ENCODE data around the gene MED29.

The MED29 gene

DNA sequence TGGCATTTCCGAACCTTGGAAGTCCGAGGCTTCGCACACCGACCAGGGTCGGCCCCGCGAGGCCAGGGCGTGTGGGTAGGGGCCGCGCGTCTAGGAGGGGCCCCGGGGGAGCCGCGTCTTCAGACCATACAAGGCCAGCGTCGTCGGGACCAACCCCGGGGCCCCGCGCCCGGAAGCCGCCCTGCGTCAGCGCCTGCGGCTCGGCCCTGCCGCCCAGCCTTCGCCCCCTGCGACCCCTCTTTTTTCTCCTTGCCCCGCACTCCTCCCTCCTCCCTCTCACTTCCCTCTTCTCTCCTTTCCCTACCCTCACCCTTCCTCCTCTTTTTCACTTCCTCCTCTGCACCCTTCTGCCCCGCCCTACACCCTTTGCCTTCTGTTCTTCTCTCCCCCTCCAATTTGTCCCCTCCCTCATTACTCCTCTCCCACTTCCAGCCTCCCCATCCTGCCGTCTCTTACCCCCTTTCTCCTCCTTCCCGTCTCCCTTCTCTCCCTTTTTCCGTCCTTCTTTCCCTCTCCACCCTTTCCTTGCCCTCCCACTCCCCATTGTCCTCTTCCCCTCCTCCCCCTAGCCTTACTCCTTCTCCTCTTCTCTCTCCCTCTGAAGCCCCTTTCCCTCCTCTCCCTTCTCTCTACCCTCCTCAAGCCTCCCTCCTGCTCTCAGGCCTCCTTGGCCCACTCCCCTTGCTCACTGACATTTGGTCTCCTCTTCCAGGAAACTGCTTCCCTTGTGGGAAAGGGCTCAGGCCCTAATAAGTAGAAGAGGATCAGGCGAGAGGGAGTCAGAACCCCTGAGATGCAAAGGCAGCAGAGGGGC is 19.0 kb downstream of the MED29 start:
- no peak for DNase-seq (ENCODE audit: low spot score)

DNA sequence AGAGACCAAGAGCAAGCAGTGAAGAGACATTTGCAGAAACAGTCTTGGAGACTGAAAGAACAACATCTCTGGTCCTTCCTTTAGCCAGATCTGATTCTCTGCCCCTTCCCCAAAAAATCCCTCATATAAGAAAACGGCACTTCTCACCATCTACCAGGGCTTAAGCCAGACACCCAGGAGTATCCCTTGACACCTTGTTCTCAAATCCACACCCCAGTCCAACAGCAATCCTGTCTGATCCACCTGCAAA is 19.6 kb downstream of the MED29 start:
- no peak for DNase-seq (ENCODE audit: low spot score)

DNA sequence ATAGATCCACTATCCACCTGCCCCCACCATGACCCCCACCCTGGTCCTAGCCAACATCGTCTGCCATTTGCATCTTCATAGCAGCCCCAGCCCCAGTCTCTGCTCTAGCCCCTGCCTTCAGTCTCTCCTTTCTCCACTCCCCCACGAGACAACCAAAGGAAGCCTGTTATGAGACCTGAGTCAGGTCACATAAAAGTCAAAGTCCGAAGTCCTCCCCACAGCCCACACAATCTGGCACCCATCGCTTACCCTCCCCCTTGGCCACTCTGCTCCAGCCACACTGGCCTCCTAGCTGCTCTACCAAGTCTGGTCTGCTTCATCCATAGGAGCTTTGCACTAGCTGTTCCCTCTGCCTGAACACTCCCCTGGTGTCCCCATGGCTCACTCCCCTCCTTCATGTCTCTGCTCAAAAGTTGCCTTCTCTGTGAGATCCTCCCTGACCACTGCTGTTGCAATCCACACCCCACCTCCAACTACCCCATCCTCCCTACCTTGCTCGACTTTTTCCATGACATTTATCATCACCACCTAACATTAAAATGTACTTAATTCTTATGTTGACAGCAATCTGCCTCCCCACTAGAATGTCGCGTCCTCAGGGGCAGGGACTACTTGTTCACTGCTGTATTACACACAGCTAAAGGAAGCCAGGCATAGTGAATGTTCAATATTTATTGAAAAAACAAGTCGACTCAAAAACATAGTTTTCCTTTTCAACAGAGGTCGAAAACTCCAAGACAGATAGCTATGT is 20.1 kb downstream of the MED29 start:
- DNase-seq (ENCODE audit: low spot score), result no peak

DNA sequence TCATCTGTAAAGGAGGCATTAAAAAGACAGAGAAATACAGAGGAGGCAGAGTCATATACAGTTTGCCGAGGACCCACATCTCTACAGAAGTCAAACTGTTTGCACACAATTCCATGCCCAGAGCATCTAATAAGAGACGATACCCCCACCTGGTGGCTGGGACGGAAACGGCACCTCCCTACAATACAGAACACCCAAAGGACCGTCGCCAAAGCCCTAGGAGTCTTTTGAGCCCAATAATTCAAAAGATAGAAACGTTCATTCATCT is 20.6 kb downstream of the MED29 start:
- peak; percentile 92 for DNase-seq (ENCODE audit: low spot score)

DNA sequence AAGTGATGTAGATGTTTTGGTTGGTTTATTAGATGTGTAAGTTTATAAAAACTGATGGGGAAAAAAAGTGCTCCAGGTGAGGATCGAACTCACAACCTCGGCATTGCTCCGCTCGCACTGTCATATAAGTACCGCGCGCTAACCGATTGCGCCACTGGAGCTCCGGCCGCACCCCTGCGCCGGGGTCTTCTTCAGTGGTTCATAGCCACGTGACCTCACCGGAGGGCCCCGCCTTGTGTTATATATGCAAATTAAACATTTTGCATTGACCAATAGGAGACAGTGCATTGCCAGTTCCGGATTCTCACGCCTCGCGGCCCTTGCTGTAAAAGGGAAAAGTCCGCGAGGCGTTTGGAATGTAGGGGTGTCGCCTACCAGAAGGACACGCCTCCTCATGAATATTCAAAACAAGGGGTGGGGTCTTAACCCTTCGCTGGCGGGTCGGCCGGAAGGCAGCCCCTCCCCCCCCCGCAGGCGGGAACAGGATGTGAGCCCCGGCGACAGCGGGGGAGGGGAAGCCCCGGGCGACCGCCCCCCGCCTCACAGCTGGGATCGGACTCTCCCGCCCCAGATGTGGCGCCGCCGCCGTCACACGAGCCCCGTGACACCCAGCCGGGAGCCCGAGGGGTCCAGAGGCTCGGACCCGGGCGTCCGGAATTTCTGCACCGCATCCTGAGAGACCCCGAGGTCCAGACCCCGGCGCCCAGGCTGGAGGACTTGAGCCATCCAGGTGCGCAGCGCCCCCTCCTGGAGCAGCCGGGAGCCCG is 21.1 kb downstream of the MED29 start, which contains the start of gene PLEKHG2:
Gene PLEKHG2 (plus strand): TSS at position 570 of the 767 bp plus-strand sequence. CDS start 1,418 bp downstream, outside the sequence.
- DNase-seq (ENCODE audit: low spot score), result peak; percentile 99

DNA sequence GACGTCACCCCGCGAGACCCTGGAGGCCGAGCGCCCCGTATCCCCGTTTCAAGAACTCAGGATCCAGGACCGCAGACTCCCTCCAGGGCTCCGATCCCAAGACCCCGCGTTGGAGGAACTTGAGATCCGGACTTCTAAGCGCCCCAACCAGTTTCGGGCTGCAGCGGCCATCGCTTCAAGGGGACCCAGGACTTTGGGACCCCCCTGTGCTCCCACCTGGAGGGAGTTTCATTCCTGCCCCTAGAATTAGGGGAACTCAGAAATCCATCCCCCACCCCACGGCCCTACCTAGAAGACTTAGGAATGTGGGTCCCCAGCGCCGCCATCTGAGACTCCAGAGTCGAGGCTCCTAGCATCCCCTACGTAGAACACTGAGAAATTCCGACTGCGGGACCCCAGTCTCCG is 21.7 kb downstream of the MED29 start:
- DNase-seq (ENCODE audit: low spot score), result no peak

DNA sequence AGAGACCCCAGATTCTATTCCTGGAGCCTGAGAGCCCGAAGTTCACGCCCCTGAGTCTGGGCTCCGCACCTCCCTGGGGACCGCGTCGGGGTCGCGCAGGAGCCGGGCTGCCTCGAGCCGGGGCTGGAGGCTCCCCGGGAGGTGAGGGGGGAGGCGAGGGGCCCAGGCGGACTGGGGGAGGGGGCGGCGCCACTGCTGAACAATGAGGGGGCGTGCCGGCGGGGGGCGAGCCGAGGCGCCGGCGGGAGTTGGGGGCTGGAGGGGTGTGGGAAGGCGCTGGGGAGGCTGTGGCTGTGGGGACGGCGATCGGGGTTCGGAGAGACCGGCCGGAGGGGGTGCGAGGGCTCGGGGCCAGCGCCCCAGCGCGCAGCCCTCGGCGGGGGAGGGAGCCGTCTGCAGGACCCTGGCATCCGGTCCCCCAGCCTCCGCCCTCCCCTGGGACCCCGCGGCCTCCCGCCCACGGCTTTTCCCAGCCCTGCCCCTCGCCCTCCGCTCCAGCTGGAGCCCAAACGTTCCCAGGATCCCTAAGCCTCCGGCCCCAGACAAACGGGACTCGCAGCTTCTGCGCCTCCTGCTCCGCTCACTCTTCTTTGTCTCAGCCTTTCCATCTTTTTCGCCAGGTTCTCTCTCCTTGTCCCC is 22.2 kb downstream of the MED29 start:
- peak; percentile 63 for DNase-seq (ENCODE audit: low spot score)

DNA sequence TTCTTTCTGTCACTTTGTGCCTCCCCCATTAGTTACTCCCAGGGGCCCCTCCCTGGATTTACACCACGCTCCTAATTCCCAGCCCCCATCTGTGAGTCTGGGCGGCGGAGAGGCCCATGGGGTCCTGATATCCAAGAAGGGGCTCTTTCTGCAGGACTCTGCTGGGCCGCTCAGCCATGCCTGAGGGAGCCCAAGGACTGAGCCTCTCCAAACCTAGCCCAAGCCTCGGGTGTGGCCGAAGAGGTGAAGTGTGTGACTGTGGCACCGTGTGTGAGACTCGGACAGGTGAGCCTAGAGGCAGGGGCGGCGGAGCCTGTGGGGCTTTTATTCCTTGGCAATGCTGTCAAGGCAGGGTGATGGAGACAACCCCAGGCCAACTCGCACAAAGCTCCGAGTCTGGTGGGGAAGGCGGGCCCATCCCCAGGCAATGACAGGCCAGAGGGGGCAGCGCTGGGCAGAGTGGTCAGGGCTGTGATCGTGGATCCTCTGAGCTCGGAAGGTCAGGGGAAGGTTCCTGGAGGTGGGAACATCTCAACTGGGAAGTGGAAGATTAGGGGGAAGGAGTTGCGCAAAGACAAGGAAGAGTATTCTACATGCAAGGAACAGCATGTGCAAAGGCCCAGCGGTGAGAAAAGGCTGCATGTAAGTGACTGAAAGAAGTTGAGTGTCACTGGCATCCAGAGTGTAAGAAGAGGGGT is 22.9 kb downstream of the MED29 start:
- DNase-seq (ENCODE audit: low spot score), result no peak

DNA sequence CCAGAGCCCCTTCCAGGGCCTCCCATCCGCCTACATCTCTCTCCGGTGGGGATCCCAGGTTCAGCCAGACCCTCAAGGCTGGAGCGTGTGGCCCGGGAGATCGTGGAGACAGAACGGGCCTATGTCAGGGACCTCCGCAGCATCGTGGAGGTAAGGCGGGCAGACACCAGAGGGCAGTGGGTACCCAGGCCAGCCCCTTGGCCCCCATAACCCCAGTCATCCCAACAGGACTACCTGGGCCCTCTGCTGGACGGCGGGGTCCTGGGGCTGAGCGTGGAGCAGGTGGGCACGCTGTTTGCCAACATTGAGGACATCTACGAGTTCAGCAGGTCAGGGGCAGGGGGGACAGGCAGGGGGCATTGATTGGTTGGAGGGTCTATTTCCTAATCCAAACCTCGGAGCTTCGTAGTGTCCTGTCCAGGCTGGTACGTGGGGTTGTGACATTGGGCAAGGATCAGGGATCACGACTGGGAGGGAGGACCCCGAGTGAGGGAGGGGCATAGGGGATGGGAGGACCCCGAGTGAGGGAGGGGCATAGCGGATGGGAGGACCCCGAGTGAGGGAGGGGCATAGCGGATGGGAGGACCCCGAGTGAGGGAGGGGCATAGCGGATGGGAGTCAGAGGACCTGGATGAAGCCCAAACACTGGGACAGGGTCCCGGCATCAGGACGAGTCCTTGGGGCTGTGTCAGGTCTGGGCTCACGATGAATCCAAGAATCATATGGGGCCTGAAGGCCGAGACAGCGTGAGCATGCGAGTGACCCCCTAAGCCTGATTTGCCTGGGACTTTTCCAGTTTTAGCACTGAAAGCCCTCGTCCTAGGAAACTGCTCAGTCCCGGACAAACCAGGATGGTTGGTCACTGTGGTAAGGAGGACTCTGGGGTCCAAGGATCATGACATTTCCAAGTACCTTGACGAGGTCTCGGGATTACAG is 24.2 kb downstream of the MED29 start:
- no peak for DNase-seq (ENCODE audit: low spot score)

DNA sequence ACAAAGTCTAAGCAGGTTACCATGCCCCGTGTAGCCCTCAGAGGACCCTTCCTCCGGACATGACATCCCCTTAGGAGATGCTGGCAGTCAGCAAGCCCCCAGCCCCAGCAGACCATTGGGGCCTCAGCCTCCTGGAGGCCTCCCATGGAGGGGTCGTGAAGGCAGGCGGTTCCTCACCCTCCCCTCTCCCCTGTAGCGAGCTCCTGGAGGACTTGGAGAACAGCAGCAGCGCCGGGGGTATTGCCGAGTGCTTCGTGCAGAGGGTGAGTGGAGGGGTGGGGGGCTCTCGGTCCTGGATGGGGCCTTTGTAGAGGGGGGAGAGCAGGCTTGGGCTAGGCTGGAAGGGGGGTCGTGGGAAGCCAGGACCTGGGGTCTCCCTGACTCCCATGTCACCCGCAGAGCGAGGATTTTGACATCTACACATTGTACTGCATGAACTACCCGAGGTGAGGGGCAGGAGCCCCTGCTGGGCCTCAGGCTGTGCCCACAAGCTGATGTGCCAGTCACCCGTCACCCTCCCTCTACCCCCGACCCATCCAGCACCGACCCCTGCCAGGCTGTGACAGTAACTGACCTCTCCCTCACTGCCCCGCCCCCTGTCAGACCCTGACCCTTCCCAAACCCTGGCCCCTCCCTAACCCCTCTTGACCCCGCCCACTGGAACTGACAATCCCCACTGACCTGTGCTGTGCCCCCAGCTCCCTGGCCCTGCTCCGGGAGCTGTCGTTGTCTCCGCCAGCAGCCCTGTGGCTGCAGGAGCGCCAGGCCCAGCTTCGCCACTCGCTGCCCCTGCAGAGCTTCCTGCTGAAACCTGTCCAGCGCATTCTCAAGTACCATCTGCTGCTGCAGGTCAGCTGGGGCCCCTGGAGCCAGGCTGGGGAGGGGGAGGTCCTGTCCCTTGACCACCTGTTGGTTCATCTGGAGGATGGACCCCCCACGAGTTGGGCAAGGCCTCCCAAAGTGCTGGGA is 25.3 kb downstream of the MED29 start:
- DNase-seq (ENCODE audit: low spot score), result no peak

DNA sequence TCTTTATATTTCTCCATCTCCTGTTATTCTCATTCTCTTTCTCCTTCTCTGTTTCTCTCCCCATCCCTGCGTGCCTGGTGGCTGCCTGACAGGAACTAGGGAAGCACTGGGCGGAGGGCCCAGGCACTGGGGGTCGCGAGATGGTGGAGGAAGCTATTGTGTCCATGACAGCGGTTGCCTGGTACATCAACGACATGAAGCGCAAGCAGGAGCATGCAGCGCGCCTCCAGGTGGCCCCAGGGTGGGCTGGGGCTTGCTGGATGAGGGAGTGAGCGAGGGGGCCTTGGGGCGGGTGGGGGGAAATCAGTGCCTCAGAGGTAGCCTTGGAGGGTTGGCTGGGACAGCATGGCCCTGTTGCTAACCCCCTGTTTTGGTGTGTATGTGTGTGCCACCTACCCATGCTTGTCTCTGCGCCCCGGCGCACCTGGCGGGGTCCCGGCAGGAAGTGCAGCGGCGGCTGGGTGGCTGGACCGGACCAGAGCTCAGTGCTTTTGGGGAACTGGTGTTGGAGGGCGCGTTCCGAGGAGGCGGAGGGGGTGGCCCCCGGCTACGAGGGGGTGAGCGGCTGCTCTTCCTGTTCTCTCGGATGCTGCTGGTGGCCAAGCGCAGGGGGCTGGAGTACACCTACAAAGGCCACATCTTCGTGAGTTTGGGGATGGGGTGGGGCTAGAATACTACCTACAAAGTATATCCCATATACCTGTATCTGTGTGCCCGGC is 26.4 kb downstream of the MED29 start:
- no peak for DNase-seq (ENCODE audit: low spot score)

DNA sequence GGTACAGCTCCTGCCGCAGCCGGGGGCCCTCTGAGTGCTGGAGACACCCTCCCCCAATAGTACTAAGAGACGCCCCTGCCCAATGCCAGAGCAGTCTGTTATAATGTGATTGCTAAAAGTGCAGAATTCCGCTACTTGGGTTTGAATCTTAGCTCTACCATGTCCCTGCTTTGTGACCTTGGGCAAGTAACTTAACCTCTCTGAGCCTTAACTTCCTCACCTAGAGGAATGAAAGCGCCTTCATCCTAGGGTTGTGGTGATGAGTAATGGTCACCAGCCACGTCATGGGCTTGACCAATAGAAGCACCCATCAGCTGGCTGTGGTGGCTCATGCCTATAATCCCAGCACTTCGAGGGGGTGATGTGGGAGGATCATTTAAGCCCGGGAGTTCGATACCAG is 27.8 kb downstream of the MED29 start:
- no peak for DNase-seq (ENCODE audit: low spot score)

DNA sequence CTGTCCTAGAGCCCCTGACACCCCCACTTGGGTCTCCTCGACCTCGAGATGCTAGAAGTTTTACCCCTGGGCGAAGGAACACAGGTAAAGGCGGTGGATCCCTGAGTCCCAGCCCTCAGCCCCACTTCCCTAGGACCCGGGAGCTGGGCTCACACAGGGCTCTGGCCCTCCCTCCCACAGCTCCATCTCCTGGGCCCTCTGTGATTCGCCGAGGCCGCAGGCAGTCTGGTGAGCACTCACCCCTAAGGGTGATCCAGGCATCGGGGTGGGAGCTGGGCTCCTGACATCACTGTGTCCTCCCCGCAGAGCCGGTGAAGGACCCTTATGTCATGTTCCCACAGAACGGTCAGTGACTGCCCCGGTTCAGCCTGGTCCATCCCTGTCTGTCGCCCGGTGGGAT is 29.6 kb downstream of the MED29 start:
- DNase-seq (ENCODE audit: low spot score), result no peak

DNA sequence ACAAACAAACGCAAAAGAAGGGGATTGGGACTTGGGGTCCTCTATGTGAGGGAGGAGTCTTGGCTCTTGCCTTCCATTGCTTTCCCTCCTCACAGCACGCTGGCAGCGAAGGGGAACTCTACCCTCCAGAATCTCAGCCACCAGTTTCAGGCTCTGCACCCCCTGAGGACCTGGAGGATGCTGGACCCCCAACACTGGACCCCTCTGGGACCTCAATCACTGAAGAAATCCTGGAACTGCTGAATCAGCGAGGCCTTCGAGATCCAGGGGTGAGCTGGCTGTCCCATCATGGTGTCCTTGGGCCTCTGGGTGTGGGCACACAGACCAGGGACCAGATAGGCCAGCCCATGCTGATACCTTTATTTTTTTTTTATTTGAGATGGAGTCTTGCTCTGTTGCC is 30.8 kb downstream of the MED29 start:
- no peak for DNase-seq (ENCODE audit: low spot score)

DNA sequence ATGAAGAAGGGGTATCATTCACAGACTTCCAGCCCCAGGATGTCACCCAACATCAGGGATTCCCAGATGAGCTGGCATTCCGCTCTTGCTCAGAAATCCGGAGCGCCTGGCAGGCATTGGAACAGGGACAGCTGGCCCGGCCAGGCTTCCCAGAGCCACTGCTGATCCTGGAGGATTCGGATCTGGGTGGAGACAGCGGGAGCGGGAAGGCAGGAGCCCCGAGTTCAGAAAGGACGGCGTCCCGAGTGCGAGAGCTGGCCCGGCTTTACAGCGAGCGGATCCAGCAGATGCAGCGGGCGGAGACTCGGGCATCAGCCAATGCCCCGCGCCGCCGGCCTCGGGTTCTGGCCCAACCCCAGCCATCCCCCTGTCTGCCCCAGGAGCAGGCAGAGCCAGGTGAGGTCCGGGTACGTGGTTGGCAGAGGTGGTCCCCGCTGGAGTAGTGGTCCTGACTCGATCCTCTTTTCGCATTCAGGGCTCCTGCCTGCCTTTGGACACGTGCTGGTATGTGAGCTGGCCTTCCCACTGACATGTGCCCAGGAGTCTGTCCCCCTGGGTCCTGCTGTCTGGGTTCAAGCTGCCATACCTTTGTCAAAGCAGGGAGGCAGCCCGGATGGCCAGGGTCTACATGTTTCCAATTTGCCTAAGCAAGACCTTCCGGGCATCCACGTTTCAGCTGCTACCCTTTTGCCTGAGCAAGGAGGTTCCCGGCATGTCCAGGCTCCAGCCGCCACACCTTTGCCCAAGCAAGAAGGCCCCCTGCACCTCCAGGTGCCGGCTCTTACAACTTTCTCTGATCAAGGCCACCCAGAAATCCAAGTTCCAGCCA is 32.3 kb downstream of the MED29 start:
- DNase-seq (ENCODE audit: low spot score), result no peak

DNA sequence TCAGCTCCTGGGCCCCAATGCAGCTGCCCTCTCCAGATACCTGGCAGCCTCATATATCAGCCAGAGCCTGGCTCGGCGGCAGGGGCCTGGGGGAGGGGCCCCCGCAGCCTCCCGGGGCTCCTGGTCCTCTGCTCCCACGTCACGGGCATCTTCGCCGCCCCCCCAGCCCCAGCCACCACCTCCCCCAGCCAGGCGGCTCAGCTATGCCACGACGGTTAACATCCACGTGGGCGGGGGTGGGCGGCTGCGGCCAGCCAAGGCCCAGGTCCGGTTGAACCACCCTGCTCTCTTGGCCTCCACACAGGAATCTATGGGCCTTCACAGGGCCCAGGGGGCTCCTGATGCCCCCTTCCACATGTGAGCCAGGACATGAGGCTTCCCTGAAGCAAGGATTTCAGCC is 33.8 kb downstream of the MED29 start:
- DNase-seq (ENCODE audit: low spot score), result no peak

DNA sequence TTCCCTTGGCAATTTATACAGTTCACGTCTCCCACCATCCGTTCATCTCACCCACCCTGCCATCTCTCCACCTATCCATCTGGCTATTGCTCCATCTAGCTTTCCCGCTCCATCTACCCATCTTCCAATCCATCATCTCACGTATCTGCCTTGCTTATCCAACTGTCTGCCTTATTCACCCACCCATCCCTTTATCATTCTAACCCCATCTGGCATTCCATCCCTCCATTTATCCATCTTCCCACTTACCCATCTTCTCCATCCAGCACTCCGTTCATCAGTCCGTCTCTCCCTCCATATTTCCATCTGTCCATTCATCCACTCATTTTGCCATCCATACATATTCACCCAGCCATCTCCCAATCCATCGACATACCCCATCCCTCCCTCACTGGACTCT is 34.6 kb downstream of the MED29 start:
- DNase-seq (ENCODE audit: low spot score), result no peak

DNA sequence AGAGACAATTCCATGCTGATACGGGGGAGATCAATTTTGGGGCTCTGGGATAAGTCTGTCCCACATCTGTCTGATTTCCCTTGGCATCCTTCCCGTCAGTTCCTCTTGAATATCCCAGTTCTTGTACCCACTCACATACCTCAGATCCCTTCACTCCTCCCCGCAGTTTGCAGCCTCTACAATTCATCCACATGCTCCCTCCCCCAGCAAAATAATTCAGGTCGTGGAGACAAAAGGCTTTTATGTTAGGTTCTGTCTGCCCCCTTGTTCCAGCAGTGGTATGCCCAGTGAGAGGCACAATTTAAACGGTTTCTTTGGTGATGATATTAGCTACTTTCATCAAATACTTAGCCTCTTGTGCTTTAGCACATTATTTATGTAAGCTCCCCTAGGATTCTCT is 35.0 kb downstream of the MED29 start:
- no peak for DNase-seq (ENCODE audit: low spot score)

Measured in SK-N-DZ (cell line).